Upper lobe of left lung (tissue), 4 donors: ENCODE data around the gene PHF20.

Experiments
- CTCF ChIP-seq, 6 experiments: fragments of 450-650 bp in 4 of 6; fragments of 200-600 bp in 2 of 6; sonication (generic) in 2 of 6; IDR thresholded peaks; one replicate each; pipeline ENCODE4 v1.5.1; 2016 to 2019; ENCODE audit warnings: antibody characterized with exemption in 6 of 6
- EP300 ChIP-seq, 4 donors: sonication (generic); formaldehyde crosslinking; IDR thresholded peaks; one replicate each; pipeline ENCODE4 v1.5.1; 2017; ENCODE audit warnings: antibody characterized with exemption in 4 of 4, control low read depth in 2 of 4
- POLR2A ChIP-seq, 4 donors: fragments of 450-650 bp; IDR thresholded peaks; one replicate each; pipeline ENCODE4 v1.5.1; 2016 to 2017; ENCODE audit warnings: antibody characterized with exemption in 4 of 4, mild to moderate bottlenecking in 2 of 4
- POLR2AphosphoS5 ChIP-seq, 2 donors: sonication (generic); formaldehyde crosslinking; IDR thresholded peaks; one replicate each; pipeline ENCODE4 v1.5.1; 2017; ENCODE audit warnings: antibody characterized with exemption in 2 of 2

GRCh38 chr20:35918021-35918420 is 146.2 kb downstream of the PHF20 start:
- TF ChIP-seq POLR2AphosphoS5 (IDR thresholded peaks at IDR 0.05) (no peak), CTCF (IDR thresholded peaks at IDR 0.05) (no peak), EP300 (IDR thresholded peaks at IDR 0.05) (no peak), POLR2A (IDR thresholded peaks at IDR 0.05) (no peak)
